Left lung (tissue), 10 donors: Measurements from ENCODE around the gene AKT1. TPM values are rescaled to one million over a fixed set of nuclear protein-coding genes. Genes with fewer than 3 reads are reported as not detected.

Experiments used
- ATAC-seq: fragments of 200-7000 bp; cut with Tn5 transposase; one replicate; pipeline ENCODE4 v1.9.1; 2020; ENCODE audit warnings: moderate library complexity
- DNase-seq, 4 donors: peaks; one replicate each; pipeline ENCODE4 v3.0.0-alpha.2; 2013 to 2020
- H3K27ac ChIP-seq, 2 donors: fragments of 200-600 bp; sonication (generic) in 1 of 2; one replicate each; pipeline versions ENCODE4 v1.5.0 to v1.8.0; 2020 to 2021
- H3K27me3 ChIP-seq, 2 donors: fragments of 200-600 bp; sonication (generic) in 1 of 2; one replicate each; pipeline versions ENCODE4 v1.5.0 to v1.8.0; 2020 to 2021
- H3K36me3 ChIP-seq, 2 donors: fragments of 200-600 bp; sonication (generic) in 1 of 2; one replicate each; pipeline versions ENCODE4 v1.5.0 to v1.8.0; 2020 to 2021
- H3K4me1 ChIP-seq, 2 donors: fragments of 200-600 bp; one replicate each; pipeline ENCODE4 v1.8.0; 2021
- H3K4me3 ChIP-seq, 2 donors: fragments of 200-600 bp; sonication (generic) in 1 of 2; one replicate each; pipeline versions ENCODE4 v1.5.0 to v1.8.0; 2020 to 2021; ENCODE audit warnings: mild to moderate bottlenecking in 1 of 2
- H3K9me3 ChIP-seq, 2 donors: fragments of 200-600 bp; sonication (generic) in 1 of 2; one replicate each; pipeline versions ENCODE4 v1.5.0 to v1.8.0; 2020 to 2021
- CTCF ChIP-seq, 2 donors: fragments of 200-600 bp; sonication (generic) in 1 of 2; IDR thresholded peaks; one replicate each; pipeline versions ENCODE4 v1.5.0 to v1.8.0; 2021; ENCODE audit warnings: antibody characterized with exemption in 2 of 2
- intact Hi-C, 2 donors: fragments of 100-400 bp; cut with DNase I; formaldehyde crosslinking; loops; one replicate each; pipeline versions ENCODE4 v1.11.2 to v1.14.2; 2022
- polyA plus RNA-seq, 6 donors: library from polyadenylated mRNA; unstranded; fragments of 120-200 nt; gene quantifications; one replicate each; pipeline ENCODE4 v1.2.1, GENCODE V29; 2013; ENCODE audit not compliant: insufficient read length in 6 of 6
- total RNA-seq, 2 donors: library from RNA; stranded (reverse); fragmentation: NEBNext Ultra II Directional; extraction: Animal tissue kit (Norgen Biotek cat#: 25700); gene quantifications; one replicate each; pipeline ENCODE4 v1.2.1, GENCODE V29; 2021
- donor health status: DM: no; HTN: yes; CAD: no.
- donor health status: DM: no; HTN: no; CAD: no.

AKT1 gene
- total and polyA plus RNA-seq, 8 donors, result 144 to 214 (median 173) TPM

- H3K36me3 ChIP-seq, result peaks cover 0 to 50% of the 10 kb centered on the region in 2 donors
Observed at GRCh38 chr14:104782086-104782807, 13.3 kb downstream of the AKT1 start.

GRCh38 chr14:104781271-104782077 lies 14.1 kb downstream of the AKT1 start:
- DNase-seq (peak in 1 of 4 donors; percentile 67), ATAC-seq (no peak)
- H3K4me3 ChIP-seq, result no peak overlapping the region
- intact Hi-C loops, result no loop called here
- H3K9me3 ChIP-seq, result no peaks in the 10 kb centered on the region
- H3K4me1 ChIP-seq, result peaks cover 5 to 25% of the 10 kb centered on the region in 2 donors
- H3K27ac ChIP-seq, result no peak overlapping the region
- peaks cover 0 to 53% of the 10 kb centered on the region in 2 donors for H3K36me3 ChIP-seq
- H3K27me3 ChIP-seq, result no peaks in the 10 kb centered on the region
- no peak for TF ChIP-seq CTCF (IDR thresholded peaks at IDR 0.05)

More at GRCh38 chr14:104782086-104782807, 13.3 kb downstream of the AKT1 start:
- Histone ChIP-seq H3K27ac (no peak overlapping the region), H3K9me3 (no peaks in the 10 kb centered on the region), H3K27me3 (no peaks in the 10 kb centered on the region), H3K4me1 (peaks cover 13 to 32% of the 10 kb centered on the region in 2 donors), H3K4me3 (no peak overlapping the region)
- no peak for ATAC-seq
- DNase-seq, result peak in 1 of 4 donors; percentile 75
- TF ChIP-seq CTCF (IDR thresholded peaks at IDR 0.05), result no peak
- intact Hi-C loops, result no loop called here

- H3K36me3 ChIP-seq, result peaks cover 0 to 61% of the 10 kb centered on the region in 2 donors
- intact Hi-C loops, result no loop called here
- H3K4me1 ChIP-seq, result peaks cover 0 to 16% of the 10 kb centered on the region in 2 donors
- H3K4me3 ChIP-seq, result no peak overlapping the region
- H3K27me3 ChIP-seq, result no peaks in the 10 kb centered on the region
- H3K27ac ChIP-seq, result no peak overlapping the region
- no peaks in the 10 kb centered on the region for H3K9me3 ChIP-seq
- ATAC-seq (no peak), DNase-seq (peak in 1 of 4 donors; percentile 76)
- no peak for TF ChIP-seq CTCF (IDR thresholded peaks at IDR 0.05)
Observed at GRCh38 chr14:104780513-104781030, 15.0 kb downstream of the AKT1 start.

GRCh38 chr14:104779776-104780512 lies 15.6 kb downstream of the AKT1 start:
- TF ChIP-seq CTCF (IDR thresholded peaks at IDR 0.05), result no peak
- H3K36me3 ChIP-seq, result peaks cover 0 to 67% of the 10 kb centered on the region in 2 donors
- intact Hi-C loops, result no loop called here

More at GRCh38 chr14:104779776-104780512, 15.6 kb downstream of the AKT1 start:
- Histone ChIP-seq H3K9me3 (no peaks in the 10 kb centered on the region), H3K4me1 (peaks cover 0 to 9% of the 10 kb centered on the region in 2 donors), H3K27ac (no peak overlapping the region), H3K4me3 (no peak overlapping the region), H3K27me3 (no peaks in the 10 kb centered on the region)
- no peak for ATAC-seq
- DNase-seq, result peak in 1 of 4 donors; percentile 72
